Measurements from ENCODE around the gene RPS6KA4.

Gene RPS6KA4

GRCh38 chr11:64359712-64360445 lies 917 bp downstream of the RPS6KA4 start:
- Histone ChIP-seq H3K9me3 (ENCODE audit: insufficient read depth, low read length, severe bottlenecking) (no peaks in the 10 kb centered on the region), H3K27me3 (ENCODE audit: insufficient read depth, low read length, poor library complexity) (no peaks in the 10 kb centered on the region), H4K20me1 (ENCODE audit: insufficient read depth, low read length) (peaks cover 3% of the 10 kb centered on the region; the same call in 1 of the 2 replicates), H3K27ac (ENCODE audit: low read length) (peak overlapping the region; percentile 89), H3K4me1 (ENCODE audit: insufficient read depth, low read length) (peaks cover 26% of the 10 kb centered on the region), H3K9ac (ENCODE audit: low read depth, low read length) (peak overlapping the region; percentile 96), H2AFZ (ENCODE audit: low read depth, low read length) (peak overlapping the region; percentile 99), H3K4me2 (ENCODE audit: insufficient read depth, low read length) (peak overlapping the region; percentile 100), H3K4me3 (ENCODE audit: low read depth in 1 of 2, low read length in 2 of 2) (peak overlapping the region; percentile 78 to 98; a peak in 3 of 4 replicates), H3K36me3 (ENCODE audit: insufficient read depth, low read length) (peaks cover 41% of the 10 kb centered on the region), H3K79me2 (ENCODE audit: insufficient read depth, low read length) (peaks cover 23% of the 10 kb centered on the region)
- ATAC-seq (ENCODE audit: insufficient read depth, low read depth) (peak; percentile 4; the same call in 1 of the 3 replicates), DNase-seq (peak; percentile 46)
- no peak for TF ChIP-seq CTCF (IDR thresholded peaks at IDR 0.05; ENCODE audit: borderline replicate concordance, extremely low read depth, low read length, poor library complexity, severe bottlenecking)
- no peak for TF ChIP-seq EZH2 (IDR thresholded peaks at IDR 0.05; ENCODE audit: borderline replicate concordance, low read depth, low read length, severe bottlenecking)

DNA sequence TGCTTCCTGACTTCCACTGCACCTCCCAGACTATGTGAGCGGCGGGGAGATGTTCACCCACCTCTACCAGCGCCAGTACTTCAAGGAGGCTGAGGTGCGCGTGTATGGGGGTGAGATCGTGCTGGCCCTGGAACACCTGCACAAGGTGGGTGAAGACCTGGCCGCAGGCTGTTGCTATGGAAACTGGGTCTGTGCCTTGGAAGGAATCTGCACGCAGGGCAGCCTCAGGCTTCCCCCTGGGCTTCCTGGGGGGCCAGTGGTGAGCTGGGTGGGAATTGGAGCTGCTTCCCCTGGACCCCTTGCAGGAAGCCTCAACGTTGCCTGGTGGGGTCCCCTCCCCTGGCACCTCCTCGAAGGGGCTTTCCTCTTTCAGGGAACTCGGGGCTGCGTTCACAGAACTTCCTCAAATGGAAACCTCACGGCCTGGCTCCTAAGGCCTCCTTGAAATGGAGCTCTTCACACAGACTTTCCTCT lies 1.5 kb downstream of the RPS6KA4 start:
- DNase-seq (no peak), ATAC-seq (ENCODE audit: insufficient read depth, low read depth) (no peak)
- Histone ChIP-seq H4K20me1 (ENCODE audit: insufficient read depth, low read length) (peaks cover 6% of the 10 kb centered on the region; the same call in 1 of the 2 replicates), H3K4me1 (ENCODE audit: insufficient read depth, low read length) (peaks cover 26% of the 10 kb centered on the region), H3K79me2 (ENCODE audit: insufficient read depth, low read length) (peaks cover 23% of the 10 kb centered on the region), H3K27ac (ENCODE audit: low read length) (no peak overlapping the region), H3K9me3 (ENCODE audit: insufficient read depth, low read length, severe bottlenecking) (no peaks in the 10 kb centered on the region), H3K4me3 (ENCODE audit: low read depth in 1 of 2, low read length in 2 of 2) (peak overlapping the region in 1 of 2 experiments; percentile 98; a peak in 1 of 4 replicates), H2AFZ (ENCODE audit: low read depth, low read length) (no peak overlapping the region), H3K4me2 (ENCODE audit: insufficient read depth, low read length) (peak overlapping the region; percentile 100), H3K9ac (ENCODE audit: low read depth, low read length) (no peak overlapping the region), H3K36me3 (ENCODE audit: insufficient read depth, low read length) (peaks cover 48% of the 10 kb centered on the region), H3K27me3 (ENCODE audit: insufficient read depth, low read length, poor library complexity) (no peaks in the 10 kb centered on the region)
- TF ChIP-seq EZH2 (IDR thresholded peaks at IDR 0.05; ENCODE audit: borderline replicate concordance, low read depth, low read length, severe bottlenecking) (no peak), CTCF (IDR thresholded peaks at IDR 0.05; ENCODE audit: borderline replicate concordance, extremely low read depth, low read length, poor library complexity, severe bottlenecking) (no peak)

DNA sequence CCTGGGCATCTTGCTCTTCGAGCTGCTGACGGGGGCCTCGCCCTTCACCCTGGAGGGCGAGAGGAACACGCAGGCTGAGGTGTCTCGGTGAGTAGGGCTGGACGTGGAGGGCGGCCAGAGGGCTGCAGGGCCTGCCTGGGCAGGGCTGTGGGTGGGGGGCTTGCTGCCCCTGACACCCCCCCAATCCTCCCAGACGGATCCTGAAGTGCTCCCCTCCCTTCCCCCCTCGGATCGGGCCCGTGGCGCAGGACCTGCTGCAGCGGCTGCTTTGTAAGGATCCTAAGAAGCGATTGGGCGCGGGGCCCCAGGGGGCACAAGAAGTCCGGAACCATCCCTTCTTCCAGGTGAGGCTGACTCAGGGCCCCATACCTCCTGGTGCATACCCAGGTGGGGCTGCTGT lies 2.7 kb downstream of the RPS6KA4 start:
- no peak overlapping the region for H3K27ac ChIP-seq (ENCODE audit: low read length)
- no peak for ATAC-seq (ENCODE audit: insufficient read depth, low read depth)
- no peak for TF ChIP-seq CTCF (IDR thresholded peaks at IDR 0.05; ENCODE audit: borderline replicate concordance, extremely low read depth, low read length, poor library complexity, severe bottlenecking)
- TF ChIP-seq EZH2 (IDR thresholded peaks at IDR 0.05; ENCODE audit: borderline replicate concordance, low read depth, low read length, severe bottlenecking) = no peak
- H3K9me3 ChIP-seq (ENCODE audit: insufficient read depth, low read length, severe bottlenecking) = no peaks in the 10 kb centered on the region
- no peak for DNase-seq
- no peak overlapping the region for H3K4me2 ChIP-seq (ENCODE audit: insufficient read depth, low read length)
- peaks cover 26% of the 10 kb centered on the region for H3K4me1 ChIP-seq (ENCODE audit: insufficient read depth, low read length)
- H4K20me1 ChIP-seq (ENCODE audit: insufficient read depth, low read length) = peaks cover 6% of the 10 kb centered on the region; the same call in 1 of the 2 replicates
- no peak overlapping the region for H3K4me3 ChIP-seq (ENCODE audit: low read depth in 1 of 2, low read length in 2 of 2)
- peaks cover 23% of the 10 kb centered on the region for H3K79me2 ChIP-seq (ENCODE audit: insufficient read depth, low read length)
- peaks cover 58% of the 10 kb centered on the region for H3K36me3 ChIP-seq (ENCODE audit: insufficient read depth, low read length)
- H2AFZ ChIP-seq (ENCODE audit: low read depth, low read length) = no peak overlapping the region
- H3K27me3 ChIP-seq (ENCODE audit: insufficient read depth, low read length, poor library complexity) = no peaks in the 10 kb centered on the region
- H3K9ac ChIP-seq (ENCODE audit: low read depth, low read length) = no peak overlapping the region
